Pancreas (tissue), 10 donors: ENCODE results near the gene CNTNAP4. TPM values are rescaled to one million over a fixed set of nuclear protein-coding genes. Genes with fewer than 3 reads are reported as not detected.

Experiments used
- ATAC-seq, 4 donors: fragments of 200-7000 bp; cut with Tn5 transposase; one replicate each; pipeline versions ENCODE4 v1.8.0 to v1.9.1; 2020; ENCODE audit warnings: mild to moderate bottlenecking in 4 of 4, moderate library complexity in 4 of 4
- DNase-seq, 6 donors: peaks; one replicate each; pipeline ENCODE4 v3.0.0-alpha.2; 2020
- FAIRE-seq: peaks from 2 replicates; lab custom pipeline; 2012; peaks lifted over from hg19 to GRCh38; lab: Jason Lieb, UNC
- H3K27ac ChIP-seq, 4 donors: fragments of 200-600 bp; sonication (generic); 1 replicate in 3 of 4; 2 replicates in 1 of 4; pipeline versions ENCODE4 v1.5.0 to v1.8.0; 2020
- H3K27me3 ChIP-seq, 4 donors: fragments of 200-600 bp; one replicate each; pipeline ENCODE4 v1.8.0; 2021
- H3K36me3 ChIP-seq, 3 donors: fragments of 200-600 bp; sonication (generic) in 1 of 3; one replicate each; pipeline versions ENCODE4 v1.5.0 to v1.8.0; 2020 to 2021
- H3K4me1 ChIP-seq, 3 donors: fragments of 200-600 bp; one replicate each; pipeline ENCODE4 v1.8.0; 2021
- H3K4me3 ChIP-seq, 4 donors: fragments of 200-600 bp; sonication (generic) in 2 of 4; one replicate each; pipeline versions ENCODE4 v1.5.0 to v1.8.0; 2020 to 2021
- H3K9me3 ChIP-seq, 4 donors: fragments of 200-600 bp; one replicate each; pipeline ENCODE4 v1.8.0; 2021
- WGBS, 2 donors: extraction: QIAGEN DNeasy Blood & Tissue Kit; methylation state at CpG; one replicate each; pipeline ENCODE4 v1.1.7; 2013; 5-methylcytosine and 5-hydroxymethylcytosine counted together
- intact Hi-C, 3 donors: fragments of 100-400 bp; cut with DNase I; formaldehyde crosslinking; loops; one replicate each; pipeline versions ENCODE4 v1.11.1 to v1.14.2; 2022
- polyA plus RNA-seq, 2 donors: library from polyadenylated mRNA; stranded (reverse); fragments of 200-250 nt; gene quantifications; one replicate each; pipeline ENCODE4 v1.2.3, GENCODE V29; 2013
- total RNA-seq, 6 donors: library from RNA; stranded (reverse); fragmentation: NEBNext Ultra II Directional in 4 of 6; extraction: Animal tissue kit (Norgen Biotek cat#: 25700) in 4 of 6; gene quantifications; one replicate each; pipeline versions ENCODE4 v1.2.1 to v1.2.4, GENCODE V29; 2021 to 2023
- TF ChIP-seq, protein P1 (sequence below), 4 donors: fragments of 200-600 bp; sonication (generic) in 3 of 4; IDR thresholded peaks; one replicate each; pipeline versions ENCODE4 v1.5.0 to v1.8.0; 2021; ENCODE audit warnings: antibody characterized with exemption in 4 of 4
- donor health status: healthy with polysubstance abuse.
- donor health status: DM: no; HTN: no; CAD: no; lungs with moderate emphysema.
- donor health status: DM: no; HTN: no; CAD: no.
- donor health status: control.
- donor health status: control.
- donor health status: Bipolar disorder and iron deficiency.
- donor health status: DM: yes; HTN: yes; CAD: no.
- donor health status: DM: no; HTN: no; CAD: no.
- donor health status: DM: no; HTN: no; CAD: no.
- donor health status: DM: yes; HTN: yes; CAD: no.

CNTNAP4 gene
- total and polyA plus RNA-seq, 8 donors = not detected

DNA sequence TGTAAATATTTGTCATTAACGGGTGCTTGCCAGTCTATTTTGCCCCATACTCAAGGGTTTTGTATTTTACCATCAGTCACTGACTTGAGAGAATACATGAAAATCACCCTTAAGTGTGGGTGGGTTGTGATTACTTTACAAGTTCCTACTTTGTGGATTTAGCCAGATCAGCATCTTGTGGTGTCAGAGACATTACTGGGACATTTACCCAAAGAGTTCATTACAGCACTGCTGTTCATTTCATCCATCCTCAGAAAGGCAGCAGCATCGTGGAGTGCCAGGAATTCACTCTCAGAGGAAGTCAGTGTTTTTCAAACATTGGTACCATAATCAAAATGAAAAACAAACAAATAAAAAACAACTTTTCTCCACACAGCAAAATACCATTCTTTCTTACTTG lies 110.8 kb downstream of the CNTNAP4 start:
- Histone ChIP-seq H3K36me3 (no peaks in the 10 kb centered on the region), H3K27me3 (no peaks in the 10 kb centered on the region), H3K9me3 (no peaks in the 10 kb centered on the region), H3K27ac (no peak overlapping the region), H3K4me1 (no peaks in the 10 kb centered on the region), H3K4me3 (no peak overlapping the region)
- DNase-seq (no peak), ATAC-seq (no peak), FAIRE-seq (no peak)
- intact Hi-C loops = no loop called here
- TF ChIP-seq, protein P1, sequence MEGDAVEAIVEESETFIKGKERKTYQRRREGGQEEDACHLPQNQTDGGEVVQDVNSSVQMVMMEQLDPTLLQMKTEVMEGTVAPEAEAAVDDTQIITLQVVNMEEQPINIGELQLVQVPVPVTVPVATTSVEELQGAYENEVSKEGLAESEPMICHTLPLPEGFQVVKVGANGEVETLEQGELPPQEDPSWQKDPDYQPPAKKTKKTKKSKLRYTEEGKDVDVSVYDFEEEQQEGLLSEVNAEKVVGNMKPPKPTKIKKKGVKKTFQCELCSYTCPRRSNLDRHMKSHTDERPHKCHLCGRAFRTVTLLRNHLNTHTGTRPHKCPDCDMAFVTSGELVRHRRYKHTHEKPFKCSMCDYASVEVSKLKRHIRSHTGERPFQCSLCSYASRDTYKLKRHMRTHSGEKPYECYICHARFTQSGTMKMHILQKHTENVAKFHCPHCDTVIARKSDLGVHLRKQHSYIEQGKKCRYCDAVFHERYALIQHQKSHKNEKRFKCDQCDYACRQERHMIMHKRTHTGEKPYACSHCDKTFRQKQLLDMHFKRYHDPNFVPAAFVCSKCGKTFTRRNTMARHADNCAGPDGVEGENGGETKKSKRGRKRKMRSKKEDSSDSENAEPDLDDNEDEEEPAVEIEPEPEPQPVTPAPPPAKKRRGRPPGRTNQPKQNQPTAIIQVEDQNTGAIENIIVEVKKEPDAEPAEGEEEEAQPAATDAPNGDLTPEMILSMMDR (IDR thresholded peaks at IDR 0.05) = no peak
- WGBS, 2 donors = 32 to 35% methylated on average over 2 of the region's 2 CpGs

DNA sequence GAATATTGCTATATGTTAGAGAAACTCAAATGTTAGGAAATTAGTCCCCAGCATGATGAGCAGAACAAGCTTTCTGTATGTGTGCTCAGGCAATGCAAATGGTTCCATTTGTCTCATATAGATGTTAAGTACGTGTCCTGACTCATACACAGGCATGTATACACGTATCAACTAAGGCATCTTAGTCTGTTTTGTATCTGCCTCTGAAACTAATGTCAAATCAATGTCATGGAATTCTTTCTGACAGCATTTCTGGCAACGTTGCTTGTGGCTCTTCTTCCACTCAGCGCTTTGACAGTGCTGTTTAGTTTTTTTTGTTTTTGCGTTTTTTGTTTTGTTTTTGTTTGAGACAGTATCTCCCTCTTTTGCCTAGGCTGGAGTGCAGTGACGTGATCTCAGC lies 111.9 kb downstream of the CNTNAP4 start:
- Histone ChIP-seq H3K27me3 (no peaks in the 10 kb centered on the region), H3K36me3 (no peaks in the 10 kb centered on the region), H3K4me1 (no peaks in the 10 kb centered on the region), H3K9me3 (no peaks in the 10 kb centered on the region), H3K4me3 (no peak overlapping the region), H3K27ac (no peak overlapping the region)
- ATAC-seq (no peak), FAIRE-seq (no peak), DNase-seq (no peak)
- 77 to 78% methylated on average over 6 of the region's 6 CpGs for WGBS, 2 donors
- intact Hi-C loops = no loop called here
- TF ChIP-seq, protein P1 (IDR thresholded peaks at IDR 0.05) = no peak

DNA sequence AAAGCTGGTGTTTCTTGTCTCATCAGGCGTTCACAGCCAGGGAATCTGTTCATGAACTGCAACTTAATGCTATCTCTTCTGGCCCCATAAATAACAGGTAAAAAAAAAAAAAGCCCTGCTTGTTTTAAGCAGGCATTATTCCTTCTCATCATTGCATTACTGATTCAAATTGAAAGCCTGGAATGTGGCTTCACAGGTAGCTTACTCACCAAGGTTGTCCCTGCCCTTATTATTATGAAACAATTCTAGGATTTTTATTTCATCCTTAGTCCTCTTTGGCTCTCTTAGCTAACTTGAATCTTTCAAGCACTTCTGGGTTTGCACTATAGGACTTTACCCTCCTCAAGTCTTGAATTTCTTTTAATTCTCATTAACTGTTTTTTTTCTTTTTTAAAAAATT lies 113.3 kb downstream of the CNTNAP4 start:
- WGBS, 2 donors = 80 to 82% methylated on average over 1 of the region's 1 CpG
- Histone ChIP-seq H3K36me3 (no peaks in the 10 kb centered on the region), H3K4me3 (no peak overlapping the region), H3K4me1 (no peaks in the 10 kb centered on the region), H3K9me3 (no peaks in the 10 kb centered on the region), H3K27ac (no peak overlapping the region), H3K27me3 (no peaks in the 10 kb centered on the region)
- no peak for DNase-seq
- no peak for FAIRE-seq
- no peak for ATAC-seq
- TF ChIP-seq, protein P1 (IDR thresholded peaks at IDR 0.05) = no peak
- intact Hi-C loops = no loop called here

GRCh38 chr16:76396977-76397376 lies 119.8 kb downstream of the CNTNAP4 start:
- WGBS, 2 donors = 59 to 66% methylated on average over 4 of the region's 4 CpGs
- intact Hi-C loops = no loop called here
- no peaks in the 10 kb centered on the region for H3K36me3 ChIP-seq
- FAIRE-seq = no peak
- ATAC-seq = no peak
- H3K27ac ChIP-seq = no peak overlapping the region
- DNase-seq = no peak
- H3K9me3 ChIP-seq = no peaks in the 10 kb centered on the region
- H3K4me3 ChIP-seq = no peak overlapping the region
- H3K27me3 ChIP-seq = no peaks in the 10 kb centered on the region
- TF ChIP-seq, protein P1 (IDR thresholded peaks at IDR 0.05) = no peak
- no peaks in the 10 kb centered on the region for H3K4me1 ChIP-seq

- no peak for ATAC-seq
- intact Hi-C loops = no loop called here
- no peak for FAIRE-seq
Observed at GRCh38 chr16:76409706-76410105, 132.5 kb downstream of the CNTNAP4 start.

More at GRCh38 chr16:76409706-76410105, 132.5 kb downstream of the CNTNAP4 start:
- Histone ChIP-seq H3K27ac (no peak overlapping the region), H3K4me3 (no peak overlapping the region), H3K4me1 (no peaks in the 10 kb centered on the region), H3K9me3 (no peaks in the 10 kb centered on the region), H3K27me3 (no peaks in the 10 kb centered on the region), H3K36me3 (no peaks in the 10 kb centered on the region)
- WGBS, 2 donors = 69 to 89% methylated on average over 1 of the region's 1 CpG
- DNase-seq = no peak
- TF ChIP-seq, protein P1 (IDR thresholded peaks at IDR 0.05) = no peak
